NCI-H2081 (cell line): ENCODE data around the gene ANKS6.

Source experiments
- DNase-seq, 2 experiments: peaks; one replicate each; lab custom pipeline; 2025; lab: John Stamatoyannopoulos, UW

ANKS6 gene

GRCh38 chr9:98796364-98797101 lies at the start of gene ANKS6:
Gene ANKS6, minus strand, starts transcription at chr9:98796555. Its CDS starts 64 bp downstream, at chr9:98796491.
- peak; percentile 63 to 69 for DNase-seq

DNA sequence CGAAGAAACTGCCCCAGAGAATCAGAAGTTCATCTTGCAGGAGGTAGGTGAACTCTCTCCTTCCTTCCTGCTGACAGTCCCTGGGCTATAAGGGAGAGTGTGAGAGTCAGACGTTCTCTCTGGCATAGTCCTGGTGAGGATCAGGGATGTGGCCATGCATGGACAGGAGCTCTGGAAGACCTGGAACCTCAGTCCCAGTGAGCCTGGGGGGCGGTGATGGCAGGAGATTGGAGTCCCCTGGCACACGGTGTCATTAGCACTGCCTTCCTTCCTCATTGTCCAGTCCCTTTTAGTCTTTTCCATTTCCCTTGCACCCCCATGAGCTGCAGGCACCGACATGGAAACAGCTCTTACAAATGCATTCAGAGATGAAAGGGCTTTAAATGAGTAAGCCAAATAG lies 49.7 kb upstream of the ANKS6 start:
- no peak for DNase-seq

GRCh38 chr9:98842510-98842909 lies 46.2 kb upstream of the ANKS6 start:
- no peak for DNase-seq

- DNase-seq = no peak
These were observed 43.4 kb upstream of the ANKS6 start for GRCh38 chr9:98839724-98840123.

GRCh38 chr9:98838868-98839565 lies 42.7 kb upstream of the ANKS6 start:
- DNase-seq = no peak

DNA sequence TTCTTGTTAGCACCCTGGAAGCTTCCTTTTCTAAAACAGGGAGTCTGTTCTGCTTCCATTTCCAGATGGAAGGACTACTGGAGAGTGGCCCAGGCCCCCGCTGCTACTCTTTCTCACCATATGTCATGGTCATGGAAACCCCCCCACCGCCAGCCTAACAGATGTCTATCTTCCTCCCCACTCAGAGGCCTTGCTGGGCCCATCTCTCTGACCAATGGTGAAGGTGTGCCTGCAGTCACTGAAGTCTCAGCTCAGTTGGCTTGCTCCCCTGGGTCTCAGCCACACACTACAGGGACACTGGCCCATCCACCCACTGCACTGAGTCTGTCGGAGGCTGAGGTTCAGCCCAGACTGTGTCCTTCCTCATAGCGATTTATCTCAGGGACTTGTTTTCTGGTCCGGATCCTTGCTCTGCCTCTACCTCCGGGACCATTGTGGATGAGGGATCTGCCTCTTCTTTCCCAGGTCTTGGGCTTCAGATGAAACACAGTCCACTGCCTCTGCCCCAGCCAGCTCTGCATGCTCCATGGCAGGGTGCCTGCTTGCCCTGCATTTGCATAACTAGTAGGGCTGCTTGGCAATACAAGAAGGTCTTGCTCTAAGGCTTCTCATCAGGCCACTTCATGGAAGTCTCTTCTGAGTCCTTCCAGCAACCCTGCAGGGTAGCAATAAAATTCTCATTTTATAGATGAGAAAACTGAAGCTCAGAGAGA lies 42.0 kb upstream of the ANKS6 start:
- DNase-seq = no peak

DNA sequence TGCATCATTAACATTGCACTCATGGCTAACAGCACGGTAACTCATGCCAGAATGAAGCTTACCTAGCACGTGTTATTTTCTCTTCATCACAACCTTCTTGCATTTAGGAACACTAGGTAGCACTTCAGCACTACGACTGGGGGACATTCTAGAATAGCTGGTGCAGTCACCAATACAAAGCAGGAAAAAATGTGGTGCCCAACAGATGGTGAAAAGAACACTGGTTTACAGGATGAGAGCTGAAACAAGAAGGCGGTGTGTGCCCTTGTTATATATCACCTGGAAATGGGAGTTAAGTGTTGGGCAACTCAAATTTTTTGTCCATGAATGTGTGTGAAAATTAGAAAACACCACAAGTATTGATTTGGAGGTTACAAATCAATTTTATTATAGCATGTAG lies 41.2 kb upstream of the ANKS6 start:
- DNase-seq = no peak

GRCh38 chr9:98836206-98836605 lies 39.9 kb upstream of the ANKS6 start:
- no peak for DNase-seq

DNA sequence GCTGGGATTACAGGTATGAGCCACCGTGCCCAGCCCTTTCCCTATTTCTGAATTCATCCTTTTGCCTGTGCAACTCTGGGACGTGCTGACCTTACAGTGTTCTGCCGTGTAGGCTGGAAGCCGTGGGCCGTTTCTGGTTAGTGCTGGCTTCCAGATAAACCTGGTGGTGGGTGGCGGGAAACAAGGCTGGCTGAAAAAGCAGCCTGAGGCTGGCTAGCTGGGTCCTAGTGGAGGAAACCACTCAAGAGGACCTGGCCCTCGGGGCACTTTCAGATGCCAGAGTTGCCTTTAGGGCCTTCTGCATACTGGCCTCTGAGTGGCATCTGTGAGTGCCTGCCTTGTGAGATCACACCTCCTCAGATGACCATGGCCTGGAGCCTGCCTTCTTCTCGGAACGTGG lies 38.0 kb upstream of the ANKS6 start:
- no peak for DNase-seq

DNA sequence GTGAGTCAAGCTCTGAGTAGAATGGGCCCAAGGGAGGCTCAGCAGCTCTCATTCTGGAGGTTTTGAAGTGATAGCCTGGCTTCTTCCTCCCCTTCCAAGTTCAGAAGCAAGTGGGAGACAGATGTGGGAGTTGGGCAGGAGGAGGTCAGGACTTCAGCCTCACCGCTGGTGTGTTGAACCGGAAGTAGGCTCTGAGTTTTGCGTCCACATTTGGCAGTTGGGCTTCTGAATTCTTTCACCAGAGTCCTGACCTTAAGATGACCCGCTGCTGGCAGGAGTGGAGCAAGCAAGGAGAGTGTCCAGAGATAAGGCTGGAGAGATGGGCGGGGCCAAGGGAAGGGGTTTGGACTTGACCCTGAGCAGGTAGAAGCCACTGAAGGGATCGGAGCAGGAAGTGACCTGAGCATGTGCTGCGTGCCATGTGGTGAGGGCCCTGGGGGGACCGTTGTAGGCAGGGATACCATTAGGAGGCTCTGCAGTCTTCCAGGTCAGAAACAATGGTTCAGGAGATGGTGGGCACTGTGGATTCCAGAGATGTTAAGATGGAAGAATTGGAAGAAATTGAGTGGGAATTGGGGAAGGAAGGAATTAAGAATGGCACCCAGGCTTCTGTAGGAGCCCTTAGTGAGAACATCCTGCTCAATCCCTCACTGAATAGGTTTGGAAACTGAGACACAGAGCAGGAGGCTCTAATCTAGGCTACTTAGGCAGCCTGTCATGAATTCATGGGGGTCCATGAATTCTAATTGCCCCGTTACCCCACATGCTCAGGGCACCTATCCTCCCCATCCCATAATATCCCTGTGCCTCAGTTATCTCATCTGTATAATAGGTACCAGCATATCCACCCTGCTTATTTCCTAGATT lies 37.0 kb upstream of the ANKS6 start:
- no peak for DNase-seq

DNA sequence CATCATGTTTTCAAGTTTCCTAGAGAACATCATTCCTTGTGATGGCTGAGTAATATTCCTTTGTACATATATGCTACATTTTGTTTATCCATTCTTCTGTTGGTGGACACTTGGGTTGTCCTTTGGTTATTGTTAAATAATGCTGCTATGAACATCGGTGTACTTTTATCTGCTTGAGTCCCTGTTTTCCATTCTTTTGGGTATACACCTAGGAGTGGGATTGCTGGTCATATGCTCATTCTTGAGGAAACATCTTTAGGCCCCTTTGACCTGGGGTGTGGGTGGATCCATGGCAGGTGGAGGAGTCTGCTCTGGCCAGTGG lies 36.4 kb upstream of the ANKS6 start:
- no peak for DNase-seq

DNA sequence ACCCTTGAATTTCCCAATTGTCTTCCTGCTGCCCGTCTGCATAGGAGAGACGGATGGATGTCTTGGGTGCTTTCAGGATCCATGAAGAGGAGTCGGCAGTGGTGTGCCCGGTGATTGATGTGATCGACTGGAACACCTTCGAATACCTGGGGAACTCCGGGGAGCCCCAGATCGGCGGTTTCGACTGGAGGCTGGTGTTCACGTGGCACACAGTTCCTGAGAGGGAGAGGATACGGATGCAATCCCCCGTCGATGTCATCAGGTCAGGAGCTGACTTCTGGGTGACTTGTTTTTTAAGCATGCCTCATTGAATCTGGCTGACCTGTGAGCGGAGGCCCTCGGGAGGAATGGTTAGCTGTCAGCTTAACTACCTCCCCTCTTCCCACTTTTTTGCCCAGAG lies 35.3 kb upstream of the ANKS6 start:
- DNase-seq = no peak

- DNase-seq = no peak
These were observed 34.2 kb upstream of the ANKS6 start for GRCh38 chr9:98830554-98830953.

DNA sequence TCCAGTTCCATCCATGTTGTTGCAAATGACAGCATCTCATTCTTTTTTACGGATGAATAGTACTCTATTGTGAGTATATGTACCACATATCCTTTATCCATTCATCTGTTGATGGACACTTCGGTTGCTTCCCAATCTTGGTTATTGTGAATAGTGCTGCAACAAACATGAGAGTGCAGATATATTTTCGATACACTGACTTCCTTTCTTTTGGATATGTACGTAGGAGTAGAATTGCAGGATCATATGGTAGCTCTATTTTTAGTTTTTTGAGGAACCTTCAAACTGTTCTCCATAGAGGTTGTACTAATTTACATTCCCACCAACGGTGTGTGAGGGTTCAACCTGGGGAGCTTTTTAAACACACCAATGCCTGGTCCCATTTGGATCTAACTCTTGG lies 33.4 kb upstream of the ANKS6 start:
- no peak for DNase-seq

- DNase-seq = no peak
These were observed 30.4 kb upstream of the ANKS6 start for GRCh38 chr9:98826716-98827115.

GRCh38 chr9:98825414-98825813 lies 29.1 kb upstream of the ANKS6 start:
- no peak for DNase-seq

- no peak for DNase-seq
These were observed 27.4 kb upstream of the ANKS6 start for GRCh38 chr9:98823666-98824334.

DNA sequence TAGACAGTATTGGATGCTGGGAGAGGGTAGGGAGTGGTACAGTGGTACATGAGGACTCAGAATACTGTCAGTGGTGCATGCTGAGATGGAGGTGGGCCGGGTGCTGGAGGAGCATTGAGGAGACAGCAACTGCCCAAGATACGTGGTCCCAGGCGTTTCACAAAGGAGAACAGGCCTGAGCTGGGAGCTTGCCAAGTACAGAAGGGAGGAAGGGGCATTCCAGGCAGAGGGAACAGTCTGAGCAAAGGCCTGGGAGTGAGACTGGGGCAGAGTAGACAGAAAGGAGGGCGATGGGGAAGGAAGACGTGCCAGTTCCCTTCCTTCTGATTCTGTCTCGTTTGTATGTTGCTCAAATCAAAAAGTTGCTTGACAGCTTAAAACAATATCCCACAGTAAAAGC lies 26.3 kb upstream of the ANKS6 start:
- DNase-seq = no peak

GRCh38 chr9:98821831-98822230 lies 25.5 kb upstream of the ANKS6 start:
- DNase-seq = no peak

DNA sequence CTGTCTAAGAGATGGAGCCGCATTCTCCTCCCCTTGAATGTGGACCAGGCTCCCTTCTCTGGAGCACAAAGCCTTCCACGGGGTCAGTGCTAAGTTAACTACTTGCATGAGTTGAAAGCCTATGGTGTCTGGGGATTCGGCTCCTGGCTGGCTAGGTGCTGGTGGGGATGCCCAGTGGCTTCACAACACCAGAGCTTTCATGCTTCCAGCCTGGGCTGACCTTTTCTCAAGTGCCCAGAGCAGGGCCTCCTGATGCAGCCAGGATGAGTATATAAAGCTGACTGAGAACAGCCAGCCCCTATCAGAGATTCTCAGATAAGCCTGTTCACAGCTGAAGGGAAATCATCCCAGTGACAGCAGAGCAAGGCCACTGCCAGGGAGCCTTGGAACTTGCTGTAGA lies 22.9 kb upstream of the ANKS6 start:
- no peak for DNase-seq

- no peak for DNase-seq
These were observed 22.4 kb upstream of the ANKS6 start for GRCh38 chr9:98818764-98819163.
